Measurements from ENCODE around the gene CD38. TPM values are rescaled to one million over a fixed set of nuclear protein-coding genes. Genes with fewer than 3 reads are reported as not detected.

CD38 gene
- total and polyA plus RNA-seq, 11 donors: 1.0 to 12.4 (median 2.8) TPM

- no peak overlapping the region for H3K4me3 ChIP-seq
- H3K9me3 ChIP-seq: no peaks in the 10 kb centered on the region
- H3K36me3 ChIP-seq: no peaks in the 10 kb centered on the region
- no peak for ATAC-seq
- TF ChIP-seq, protein P1, sequence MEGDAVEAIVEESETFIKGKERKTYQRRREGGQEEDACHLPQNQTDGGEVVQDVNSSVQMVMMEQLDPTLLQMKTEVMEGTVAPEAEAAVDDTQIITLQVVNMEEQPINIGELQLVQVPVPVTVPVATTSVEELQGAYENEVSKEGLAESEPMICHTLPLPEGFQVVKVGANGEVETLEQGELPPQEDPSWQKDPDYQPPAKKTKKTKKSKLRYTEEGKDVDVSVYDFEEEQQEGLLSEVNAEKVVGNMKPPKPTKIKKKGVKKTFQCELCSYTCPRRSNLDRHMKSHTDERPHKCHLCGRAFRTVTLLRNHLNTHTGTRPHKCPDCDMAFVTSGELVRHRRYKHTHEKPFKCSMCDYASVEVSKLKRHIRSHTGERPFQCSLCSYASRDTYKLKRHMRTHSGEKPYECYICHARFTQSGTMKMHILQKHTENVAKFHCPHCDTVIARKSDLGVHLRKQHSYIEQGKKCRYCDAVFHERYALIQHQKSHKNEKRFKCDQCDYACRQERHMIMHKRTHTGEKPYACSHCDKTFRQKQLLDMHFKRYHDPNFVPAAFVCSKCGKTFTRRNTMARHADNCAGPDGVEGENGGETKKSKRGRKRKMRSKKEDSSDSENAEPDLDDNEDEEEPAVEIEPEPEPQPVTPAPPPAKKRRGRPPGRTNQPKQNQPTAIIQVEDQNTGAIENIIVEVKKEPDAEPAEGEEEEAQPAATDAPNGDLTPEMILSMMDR (IDR thresholded peaks at IDR 0.05): no peak
- TF ChIP-seq POLR2A (IDR thresholded peaks at IDR 0.05): no peak
- WGBS, 4 donors: 60 to 81% (median 72%) methylated on average over 2 of the region's 2 CpGs
- H3K27ac ChIP-seq: no peak overlapping the region
- intact Hi-C loops (cut with DNase I): no loop called here
- H3K4me1 ChIP-seq: peaks cover 0 to 26% (median 0%) of the 10 kb centered on the region in 12 donors
- no peaks in the 10 kb centered on the region for H3K27me3 ChIP-seq
- no peak for DNase-seq
These were observed 8.9 kb upstream of the CD38 start for GRCh38 chr4:15769202-15769601.

- Histone ChIP-seq H3K27me3 (no peaks in the 10 kb centered on the region), H3K4me1 (peaks cover 0 to 16% (median 0%) of the 10 kb centered on the region in 12 donors), H3K9me3 (no peaks in the 10 kb centered on the region), H3K27ac (no peak overlapping the region), H3K4me3 (no peak overlapping the region), H3K36me3 (no peaks in the 10 kb centered on the region)
- TF ChIP-seq, protein P1 (IDR thresholded peaks at IDR 0.05): no peak
- TF ChIP-seq POLR2A (IDR thresholded peaks at IDR 0.05): no peak
- intact Hi-C loops (cut with DNase I): no loop called here
- ATAC-seq (no peak), DNase-seq (no peak)
- WGBS, 4 donors: 52 to 67% (median 57%) methylated on average over 3 of the region's 3 CpGs
These were observed 6.7 kb upstream of the CD38 start for GRCh38 chr4:15771216-15772058.

GRCh38 chr4:15774020-15774420 is 4.1 kb upstream of the CD38 start:
- Histone ChIP-seq H3K36me3 (no peaks in the 10 kb centered on the region), H3K27me3 (no peaks in the 10 kb centered on the region), H3K4me3 (no peak overlapping the region), H3K4me1 (peaks cover 0 to 15% (median 2%) of the 10 kb centered on the region in 12 donors), H3K9me3 (no peaks in the 10 kb centered on the region), H3K27ac (no peak overlapping the region)
- DNase-seq (no peak), ATAC-seq (no peak)
- TF ChIP-seq, protein P1 (IDR thresholded peaks at IDR 0.05): no peak
- no peak for TF ChIP-seq POLR2A (IDR thresholded peaks at IDR 0.05)
- WGBS, 4 donors: 93 to 97% (median 94%) methylated on average over 4 of the region's 4 CpGs
- intact Hi-C loops (cut with DNase I): no loop called here

- H3K4me3 ChIP-seq: no peak overlapping the region
- TF ChIP-seq, protein P1 (IDR thresholded peaks at IDR 0.05): no peak
- TF ChIP-seq POLR2A (IDR thresholded peaks at IDR 0.05): no peak
- intact Hi-C loops (cut with DNase I): no loop called here
- DNase-seq (peak in 1 of 5 donors; percentile 19), ATAC-seq (no peak)
- H3K27me3 ChIP-seq: no peaks in the 10 kb centered on the region
- peaks cover 0 to 25% (median 7%) of the 10 kb centered on the region in 12 donors for H3K4me1 ChIP-seq
- WGBS, 4 donors: 75 to 79% (median 76%) methylated on average over 5 of the region's 5 CpGs
- H3K27ac ChIP-seq: peak overlapping the region in 2 of 12 donors; percentile 9 to 75
- no peaks in the 10 kb centered on the region for H3K36me3 ChIP-seq
- H3K9me3 ChIP-seq: no peaks in the 10 kb centered on the region
These were observed 1.1 kb upstream of the CD38 start for GRCh38 chr4:15776871-15777648.

Data from heart left ventricle (tissue), 16 donors.